ENCODE data around the gene CCDC60.
"Not testable (repeated sequence)": the region's sequence is repeated elsewhere in the genome, so short reads cannot be mapped to it uniquely, and the experiment has no call there.

Gene CCDC60

GRCh38 chr12:119340578-119340977 lies 6.0 kb downstream of the CCDC60 start:
- no peak for DNase-seq

- no peak for DNase-seq
These were observed 6.5 kb downstream of the CCDC60 start for GRCh38 chr12:119341020-119341419.

- no peak for DNase-seq
These were observed 7.5 kb downstream of the CCDC60 start for GRCh38 chr12:119341988-119342387.

GRCh38 chr12:119343130-119343529 lies 8.6 kb downstream of the CCDC60 start:
- DNase-seq, result no peak

GRCh38 chr12:119354172-119354571 lies 19.6 kb downstream of the CCDC60 start:
- DNase-seq, result no peak

- DNase-seq, result not testable (repeated sequence)
These were observed 25.8 kb downstream of the CCDC60 start for GRCh38 chr12:119360366-119360765.

- no peak for DNase-seq
These were observed 28.5 kb downstream of the CCDC60 start for GRCh38 chr12:119363037-119363436.

- DNase-seq, result no peak
These were observed 29.0 kb downstream of the CCDC60 start for GRCh38 chr12:119363490-119363889.

- DNase-seq, result no peak
These were observed 30.9 kb downstream of the CCDC60 start for GRCh38 chr12:119365451-119365850.

GRCh38 chr12:119366007-119366406 lies 31.5 kb downstream of the CCDC60 start:
- DNase-seq, result no peak

- no peak for DNase-seq
These were observed 34.6 kb downstream of the CCDC60 start for GRCh38 chr12:119369161-119369560.

- DNase-seq, result no peak
These were observed 35.5 kb downstream of the CCDC60 start for GRCh38 chr12:119369907-119370546.

- no peak for DNase-seq
These were observed 38.0 kb downstream of the CCDC60 start for GRCh38 chr12:119372540-119372939.

GRCh38 chr12:119373001-119373400 lies 38.5 kb downstream of the CCDC60 start:
- DNase-seq, result no peak

GRCh38 chr12:119373666-119374065 lies 39.1 kb downstream of the CCDC60 start:
- no peak for DNase-seq

- DNase-seq, result no peak
These were observed 40.1 kb downstream of the CCDC60 start for GRCh38 chr12:119374635-119375034.

- no peak for DNase-seq
These were observed 40.8 kb downstream of the CCDC60 start for GRCh38 chr12:119375075-119375882.

GRCh38 chr12:119375883-119376190 lies 41.3 kb downstream of the CCDC60 start:
- no peak for DNase-seq

GRCh38 chr12:119378903-119379302 lies 44.4 kb downstream of the CCDC60 start:
- DNase-seq, result no peak

GRCh38 chr12:119381471-119382235 lies 47.1 kb downstream of the CCDC60 start:
- no peak for DNase-seq

GRCh38 chr12:119383206-119383605 lies 48.7 kb downstream of the CCDC60 start:
- no peak for DNase-seq

- DNase-seq, result no peak
These were observed 49.8 kb downstream of the CCDC60 start for GRCh38 chr12:119384340-119384739.

- no peak for DNase-seq
These were observed 51.1 kb downstream of the CCDC60 start for GRCh38 chr12:119385659-119386058.

GRCh38 chr12:119389687-119390086 lies 55.2 kb downstream of the CCDC60 start:
- no peak for DNase-seq

Measured in activated CD4-positive, CD25-positive, alpha-beta regulatory T cell treated with anti-CD3 and anti-CD28 coated beads, Interleukin-2, amount 50 U/mL, for 72 hours (primary cell).